ENCODE results near the gene OCA2.
A peak's percentile ranks its signal among the peaks of the same experiment; 100 is the strongest.

The OCA2 gene

GRCh38 chr15:28112101-28112760 lies 13.1 kb upstream of the OCA2 start:
- Histone ChIP-seq H3K4me1 (ENCODE audit: control insufficient read depth, insufficient read depth, low read length) (no peaks in the 10 kb centered on the region), H3K9me3 (ENCODE audit: control insufficient read depth, insufficient read depth, low read length) (no peaks in the 10 kb centered on the region), H3K27ac (ENCODE audit: low read length) (no peak overlapping the region), H3K27me3 (ENCODE audit: control insufficient read depth, insufficient read depth, low read length) (peaks cover 6% of the 10 kb centered on the region; the same call in 1 of the 2 replicates), H3K4me3 (ENCODE audit: low read length) (no peak overlapping the region), H3K36me3 (ENCODE audit: control insufficient read depth, insufficient read depth, low read length) (peaks cover 34% of the 10 kb centered on the region)
- WGBS (ENCODE audit: insufficient coverage, insufficient read length) = no CpG with 5 or more reads among the region's 20 CpGs
- DNase-seq (ENCODE audit: low read depth, low spot score) = no peak

- H3K9me3 ChIP-seq (ENCODE audit: control insufficient read depth, insufficient read depth, low read length) = no peaks in the 10 kb centered on the region
- peaks cover 29% of the 10 kb centered on the region for H3K36me3 ChIP-seq (ENCODE audit: control insufficient read depth, insufficient read depth, low read length)
- no peaks in the 10 kb centered on the region; the same call in 1 of the 2 replicates for H3K4me1 ChIP-seq (ENCODE audit: control insufficient read depth, insufficient read depth, low read length)
- WGBS (ENCODE audit: insufficient coverage, insufficient read length) = no CpG with 5 or more reads among the region's 26 CpGs
- no peak for DNase-seq (ENCODE audit: low read depth, low spot score)
- H3K27me3 ChIP-seq (ENCODE audit: control insufficient read depth, insufficient read depth, low read length) = peaks cover 11% of the 10 kb centered on the region
- no peak overlapping the region for H3K27ac ChIP-seq (ENCODE audit: low read length)
- no peak overlapping the region for H3K4me3 ChIP-seq (ENCODE audit: low read length)
These were observed 12.4 kb upstream of the OCA2 start for GRCh38 chr15:28111543-28111942.

- H3K36me3 ChIP-seq (ENCODE audit: control insufficient read depth, insufficient read depth, low read length) = peaks cover 22% of the 10 kb centered on the region; the same call in 1 of the 2 replicates
- no peak for DNase-seq (ENCODE audit: low read depth, low spot score)
- H3K4me1 ChIP-seq (ENCODE audit: control insufficient read depth, insufficient read depth, low read length) = no peaks in the 10 kb centered on the region; the same call in 1 of the 2 replicates
- H3K27me3 ChIP-seq (ENCODE audit: control insufficient read depth, insufficient read depth, low read length) = peaks cover 17% of the 10 kb centered on the region
- WGBS (ENCODE audit: insufficient coverage, insufficient read length) = no CpG with 5 or more reads among the region's 7 CpGs
- no peak overlapping the region for H3K4me3 ChIP-seq (ENCODE audit: low read length)
- no peaks in the 10 kb centered on the region for H3K9me3 ChIP-seq (ENCODE audit: control insufficient read depth, insufficient read depth, low read length)
- H3K27ac ChIP-seq (ENCODE audit: low read length) = no peak overlapping the region
These were observed 11.4 kb upstream of the OCA2 start for GRCh38 chr15:28110481-28110881.

DNA sequence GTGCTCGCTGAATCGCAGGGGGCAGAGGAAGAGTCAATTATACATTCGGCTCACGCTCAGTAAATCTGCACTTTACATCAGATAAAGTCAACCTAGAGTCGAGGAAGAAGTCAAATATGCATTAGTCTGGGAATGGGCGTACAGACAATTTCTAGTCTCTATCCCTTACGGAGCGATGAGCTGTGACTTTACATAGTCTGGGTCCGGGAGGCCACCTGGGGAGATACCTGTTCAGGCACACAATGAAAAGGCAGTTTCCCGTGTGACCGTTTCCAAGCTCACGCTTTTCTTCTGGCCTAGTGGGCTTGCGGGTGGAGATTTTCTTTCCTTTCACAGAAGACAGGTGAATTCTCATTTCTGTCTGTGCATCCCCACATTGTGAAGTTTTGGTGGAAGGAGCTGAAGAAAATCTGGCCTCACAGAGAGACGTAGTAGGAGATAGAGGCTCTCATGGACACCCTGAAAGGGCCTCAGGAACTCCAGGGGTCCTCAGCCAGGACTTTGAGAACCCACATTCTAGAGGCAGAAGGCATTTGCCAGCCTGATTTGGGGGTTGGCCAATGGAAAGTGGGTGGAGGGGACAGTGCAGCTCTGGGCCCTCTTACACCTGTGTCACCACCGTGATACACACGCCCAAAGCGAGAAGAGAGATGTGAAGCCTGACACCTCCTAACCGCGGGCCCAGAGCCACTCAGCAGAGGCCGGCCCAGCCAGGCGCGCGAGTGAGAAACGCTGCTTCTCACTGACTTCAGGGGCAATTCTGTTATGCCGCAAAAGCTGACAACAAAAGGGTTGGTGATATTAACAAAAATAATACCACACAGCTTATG lies 10.7 kb upstream of the OCA2 start:
- peaks cover 19% of the 10 kb centered on the region; the same call in 1 of the 2 replicates for H3K36me3 ChIP-seq (ENCODE audit: control insufficient read depth, insufficient read depth, low read length)
- no peak for DNase-seq (ENCODE audit: low read depth, low spot score)
- peaks cover 17% of the 10 kb centered on the region for H3K27me3 ChIP-seq (ENCODE audit: control insufficient read depth, insufficient read depth, low read length)
- H3K27ac ChIP-seq (ENCODE audit: low read length) = no peak overlapping the region
- no CpG with 5 or more reads among the region's 25 CpGs for WGBS (ENCODE audit: insufficient coverage, insufficient read length)
- H3K4me1 ChIP-seq (ENCODE audit: control insufficient read depth, insufficient read depth, low read length) = no peaks in the 10 kb centered on the region; the same call in 1 of the 2 replicates
- no peak overlapping the region for H3K4me3 ChIP-seq (ENCODE audit: low read length)
- no peaks in the 10 kb centered on the region for H3K9me3 ChIP-seq (ENCODE audit: control insufficient read depth, insufficient read depth, low read length)

GRCh38 chr15:28107904-28108275 lies 8.8 kb upstream of the OCA2 start:
- Histone ChIP-seq H3K36me3 (ENCODE audit: control insufficient read depth, insufficient read depth, low read length) (peaks cover 7% of the 10 kb centered on the region; the same call in 1 of the 2 replicates), H3K4me3 (ENCODE audit: low read length) (no peak overlapping the region), H3K9me3 (ENCODE audit: control insufficient read depth, insufficient read depth, low read length) (no peaks in the 10 kb centered on the region), H3K27ac (ENCODE audit: low read length) (no peak overlapping the region), H3K4me1 (ENCODE audit: control insufficient read depth, insufficient read depth, low read length) (no peaks in the 10 kb centered on the region; the same call in 1 of the 2 replicates), H3K27me3 (ENCODE audit: control insufficient read depth, insufficient read depth, low read length) (peaks cover 17% of the 10 kb centered on the region)
- WGBS (ENCODE audit: insufficient coverage, insufficient read length) = no CpG with 5 or more reads among the region's 8 CpGs
- no peak for DNase-seq (ENCODE audit: low read depth, low spot score)

DNA sequence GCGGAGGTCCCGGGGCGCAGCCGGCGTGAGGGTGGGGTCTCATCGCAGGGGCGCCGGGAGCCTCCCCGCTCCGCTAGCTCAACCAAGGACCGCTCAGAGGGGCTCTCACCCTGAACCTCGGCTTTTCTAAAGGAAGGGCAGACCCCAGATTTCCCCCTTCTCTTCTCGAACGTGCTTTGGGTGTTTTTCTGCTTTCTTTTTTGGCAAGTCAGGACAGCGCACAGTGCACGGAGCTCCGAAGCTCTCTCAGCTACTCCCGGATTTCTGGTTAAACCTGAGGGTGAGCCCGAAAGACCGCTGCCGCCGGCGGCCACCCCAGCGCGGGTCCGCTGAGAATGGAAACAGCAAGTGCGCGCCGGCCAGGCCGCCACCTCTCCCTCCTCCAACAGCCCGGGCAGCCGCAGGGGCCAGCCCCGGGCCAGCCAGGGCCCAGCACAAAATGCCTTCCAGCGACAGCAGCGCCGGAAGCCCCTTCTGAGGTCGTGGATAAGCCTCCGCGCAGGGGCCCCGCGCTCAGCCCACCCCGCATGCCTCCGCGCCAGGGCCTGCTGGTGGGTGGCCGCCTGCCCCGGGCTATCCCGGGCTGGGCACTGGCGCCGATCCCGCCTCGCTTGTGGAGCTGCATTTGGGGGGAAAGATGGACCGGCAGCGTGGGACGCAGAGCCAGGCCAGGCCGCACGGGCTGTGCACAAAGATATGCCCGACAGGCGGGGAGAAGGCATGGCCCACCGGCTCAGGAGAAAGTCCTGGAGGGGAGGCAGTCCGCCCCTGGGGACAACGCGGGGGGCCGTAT lies 8.2 kb upstream of the OCA2 start:
- no CpG with 5 or more reads among the region's 63 CpGs for WGBS (ENCODE audit: insufficient coverage, insufficient read length)
- no peak for DNase-seq (ENCODE audit: low read depth, low spot score)
- Histone ChIP-seq H3K9me3 (ENCODE audit: control insufficient read depth, insufficient read depth, low read length) (no peaks in the 10 kb centered on the region), H3K36me3 (ENCODE audit: control insufficient read depth, insufficient read depth, low read length) (0 out of 2 replicates have a peak, but pooled peaks cover 2% of the 10 kb centered on the region), H3K27ac (ENCODE audit: low read length) (no peak overlapping the region), H3K4me1 (ENCODE audit: control insufficient read depth, insufficient read depth, low read length) (no peaks in the 10 kb centered on the region; the same call in 1 of the 2 replicates), H3K27me3 (ENCODE audit: control insufficient read depth, insufficient read depth, low read length) (peaks cover 17% of the 10 kb centered on the region), H3K4me3 (ENCODE audit: low read length) (peak overlapping the region; percentile 40; the same call in 1 of the 2 replicates)

DNA sequence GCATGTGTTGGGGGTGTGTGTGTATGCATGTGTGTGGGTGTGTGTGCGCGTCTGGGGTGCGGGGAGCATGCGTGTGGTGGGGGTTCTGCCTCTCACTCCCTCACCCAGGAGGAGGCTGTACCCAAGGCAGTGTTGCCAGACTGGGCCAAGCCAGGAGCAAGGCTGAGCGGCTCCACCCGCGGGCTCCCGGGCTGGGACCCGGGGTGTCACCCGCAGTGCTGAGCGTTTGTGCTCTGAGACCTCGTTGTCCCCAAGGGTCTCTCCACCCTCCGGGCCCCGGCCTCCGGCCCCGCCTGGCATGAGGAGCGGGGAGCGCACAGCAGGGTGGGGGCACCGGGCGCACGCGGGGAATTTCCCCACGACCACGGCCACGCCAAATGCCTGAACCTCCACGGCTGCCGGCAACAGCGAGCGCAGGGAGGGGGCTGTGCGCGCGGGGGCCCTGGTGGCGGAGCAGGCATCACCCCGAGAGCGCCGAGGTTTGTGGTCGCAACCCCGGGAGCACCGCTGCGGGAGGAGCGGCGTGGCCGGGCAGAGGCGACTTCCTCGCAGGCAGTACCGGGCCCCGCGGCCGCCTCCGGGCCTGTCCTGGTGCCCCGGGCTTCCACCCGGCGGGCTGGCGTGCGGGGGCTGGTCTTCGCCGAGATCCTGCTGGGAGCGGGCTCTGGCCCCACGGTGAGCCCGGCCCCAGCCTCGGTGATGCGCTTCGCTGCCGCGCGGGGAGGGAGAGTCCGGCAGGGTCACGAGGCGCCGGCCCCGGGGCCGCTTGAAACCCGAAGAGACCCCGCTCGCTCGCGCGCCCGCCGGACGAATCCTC lies 7.4 kb upstream of the OCA2 start:
- Histone ChIP-seq H3K27me3 (ENCODE audit: control insufficient read depth, insufficient read depth, low read length) (peaks cover 17% of the 10 kb centered on the region), H3K36me3 (ENCODE audit: control insufficient read depth, insufficient read depth, low read length) (0 out of 2 replicates have a peak, but pooled peaks cover 2% of the 10 kb centered on the region), H3K4me1 (ENCODE audit: control insufficient read depth, insufficient read depth, low read length) (no peaks in the 10 kb centered on the region; the same call in 1 of the 2 replicates), H3K9me3 (ENCODE audit: control insufficient read depth, insufficient read depth, low read length) (no peaks in the 10 kb centered on the region), H3K4me3 (ENCODE audit: low read length) (peak overlapping the region; percentile 40), H3K27ac (ENCODE audit: low read length) (no peak overlapping the region)
- DNase-seq (ENCODE audit: low read depth, low spot score) = no peak
- no CpG with 5 or more reads among the region's 81 CpGs for WGBS (ENCODE audit: insufficient coverage, insufficient read length)

- DNase-seq (ENCODE audit: low read depth, low spot score) = no peak
- Histone ChIP-seq H3K27me3 (ENCODE audit: control insufficient read depth, insufficient read depth, low read length) (peaks cover 17% of the 10 kb centered on the region), H3K9me3 (ENCODE audit: control insufficient read depth, insufficient read depth, low read length) (no peaks in the 10 kb centered on the region), H3K4me1 (ENCODE audit: control insufficient read depth, insufficient read depth, low read length) (no peaks in the 10 kb centered on the region; the same call in 1 of the 2 replicates), H3K4me3 (ENCODE audit: low read length) (no peak overlapping the region), H3K27ac (ENCODE audit: low read length) (no peak overlapping the region), H3K36me3 (ENCODE audit: control insufficient read depth, insufficient read depth, low read length) (no peaks in the 10 kb centered on the region)
- 88% methylated on average over 4 of the region's 5 CpGs for WGBS (ENCODE audit: insufficient coverage, insufficient read length)
These were observed 6.7 kb upstream of the OCA2 start for GRCh38 chr15:28105793-28106192.

DNA sequence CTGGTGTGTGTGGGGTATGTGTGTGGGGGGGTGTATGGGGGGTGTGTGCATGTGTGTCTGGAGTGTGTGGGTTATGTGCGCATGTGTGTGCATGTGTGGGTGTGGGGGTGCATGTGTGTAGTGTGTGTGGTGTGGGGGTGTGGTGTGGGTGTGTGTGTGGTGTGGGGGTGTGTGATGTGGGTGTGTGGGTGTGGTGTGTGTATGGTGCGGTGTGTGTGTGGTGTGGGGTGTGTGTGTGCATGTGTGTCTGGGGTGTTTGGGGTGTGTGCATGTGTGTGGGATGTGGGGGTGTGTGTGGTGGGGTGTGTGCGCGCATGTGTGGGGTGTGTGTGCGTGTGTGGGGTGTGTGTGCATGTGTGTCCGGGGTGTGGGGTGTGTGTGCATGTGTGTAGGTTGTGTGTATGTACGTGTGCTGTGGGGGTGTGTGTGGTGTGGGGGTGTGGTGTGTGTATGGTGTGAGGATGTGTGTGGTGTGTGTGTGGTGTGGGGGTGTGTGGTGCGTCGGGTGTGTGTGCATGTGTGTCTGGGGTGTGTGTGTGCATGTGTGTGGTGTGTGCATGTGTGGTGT lies 6.2 kb upstream of the OCA2 start:
- no peak overlapping the region for H3K27ac ChIP-seq (ENCODE audit: low read length)
- no peaks in the 10 kb centered on the region for H3K9me3 ChIP-seq (ENCODE audit: control insufficient read depth, insufficient read depth, low read length)
- no peaks in the 10 kb centered on the region for H3K36me3 ChIP-seq (ENCODE audit: control insufficient read depth, insufficient read depth, low read length)
- DNase-seq (ENCODE audit: low read depth, low spot score) = no peak
- 100% methylated on average over 5 of the region's 9 CpGs for WGBS (ENCODE audit: insufficient coverage, insufficient read length)
- no peak overlapping the region for H3K4me3 ChIP-seq (ENCODE audit: low read length)
- peaks cover 21% of the 10 kb centered on the region for H3K27me3 ChIP-seq (ENCODE audit: control insufficient read depth, insufficient read depth, low read length)
- no peaks in the 10 kb centered on the region; the same call in 1 of the 2 replicates for H3K4me1 ChIP-seq (ENCODE audit: control insufficient read depth, insufficient read depth, low read length)
